OCI-LY1 (cell line): ENCODE data around the gene MRPL1.

Experiments used
- H2AFZ ChIP-seq: fragments of 200-600 bp; sonication (generic), shearing (Covaris generic); 2 replicates; pipeline ENCODE4 v1.6.0; 2014; ENCODE audit warnings: antibody characterized with exemption, mild to moderate bottlenecking, low read length
- H3F3A ChIP-seq: fragments of 200-600 bp; sonication (generic), shearing (Covaris generic); 2 replicates; pipeline ENCODE4 v1.6.0; 2014; ENCODE audit warnings: mild to moderate bottlenecking, antibody characterized with exemption, low read length, moderate library complexity; ENCODE audit not compliant: insufficient read depth
- H3K27ac ChIP-seq: fragments of 200-600 bp; sonication (generic); 2 replicates; pipeline ENCODE4 v1.5.1; 2014; ENCODE audit warnings: low read length, mixed run types, mild to moderate bottlenecking, low read depth; ENCODE audit not compliant: poor library complexity, severe bottlenecking
- H3K27me3 ChIP-seq: fragments of 200-600 bp; sonication (generic); 2 replicates; pipeline ENCODE4 v1.6.0; 2014; ENCODE audit warnings: antibody characterized with exemption, mild to moderate bottlenecking, low read length, moderate library complexity; ENCODE audit not compliant: insufficient read depth
- H3K36me3 ChIP-seq: fragments of 200-600 bp; sonication (generic); 2 replicates; pipeline ENCODE4 v1.6.1; 2014; ENCODE audit warnings: mild to moderate bottlenecking, antibody characterized with exemption, low read length, moderate library complexity, mixed read lengths; ENCODE audit not compliant: insufficient read depth
- H3K4me1 ChIP-seq: fragments of 200-600 bp; sonication (generic); 2 replicates; pipeline ENCODE4 v1.5.1; 2014; ENCODE audit warnings: mild to moderate bottlenecking, low read length, moderate library complexity; ENCODE audit not compliant: insufficient read depth, severe bottlenecking
- H3K4me2 ChIP-seq: fragments of 200-600 bp; sonication (generic), shearing (Covaris generic); 2 replicates; pipeline ENCODE4 v1.6.1; 2014; ENCODE audit warnings: low read length
- H3K4me3 ChIP-seq: fragments of 200-600 bp; sonication (generic); 2 replicates; pipeline ENCODE4 v1.5.1; 2014; ENCODE audit warnings: low read length, low read depth, mild to moderate bottlenecking, mixed read lengths; ENCODE audit not compliant: poor library complexity, severe bottlenecking
- H3K79me2 ChIP-seq: fragments of 200-600 bp; shearing (Covaris generic); 2 replicates; pipeline ENCODE4 v1.6.1; 2016; ENCODE audit warnings: mixed run types, low read length, mixed read lengths; ENCODE audit not compliant: insufficient read depth
- H3K9ac ChIP-seq: fragments of 200-600 bp; sonication (generic), shearing (Covaris generic); 2 replicates; pipeline ENCODE4 v1.6.1; 2014; ENCODE audit warnings: mild to moderate bottlenecking, low read length, mixed read lengths
- H3K9me2 ChIP-seq: fragments of 200-600 bp; sonication (generic), shearing (Covaris generic); 2 replicates; pipeline ENCODE4 v1.6.1; 2014; ENCODE audit warnings: low read depth, mild to moderate bottlenecking, low read length, mixed read lengths
- H3K9me3 ChIP-seq: fragments of 200-600 bp; shearing (Covaris generic); 2 replicates; pipeline ENCODE4 v1.6.1; 2014; ENCODE audit warnings: low read length, mixed read lengths
- H4K20me1 ChIP-seq: fragments of 200-600 bp; sonication (generic), shearing (Covaris generic); 2 replicates; pipeline ENCODE4 v1.6.0; 2016; ENCODE audit warnings: mild to moderate bottlenecking, low read length; ENCODE audit not compliant: insufficient read depth
- EZH2 ChIP-seq: fragments of 200-600 bp; sonication (generic), shearing (Covaris generic); IDR thresholded peaks from 2 replicates; pipeline ENCODE4 v1.8.0; 2017; ENCODE audit warnings: borderline replicate concordance, mixed run types, mild to moderate bottlenecking, antibody characterized with exemption, low read length, moderate library complexity, mixed read lengths
- TF ChIP-seq, protein P1 (sequence below): fragments of 200-600 bp; sonication (generic), shearing (Covaris generic); IDR thresholded peaks from 2 replicates; pipeline ENCODE4 v1.5.1; 2017; ENCODE audit warnings: mild to moderate bottlenecking, antibody characterized with exemption, low read length, moderate library complexity, mixed read lengths

The MRPL1 gene

DNA sequence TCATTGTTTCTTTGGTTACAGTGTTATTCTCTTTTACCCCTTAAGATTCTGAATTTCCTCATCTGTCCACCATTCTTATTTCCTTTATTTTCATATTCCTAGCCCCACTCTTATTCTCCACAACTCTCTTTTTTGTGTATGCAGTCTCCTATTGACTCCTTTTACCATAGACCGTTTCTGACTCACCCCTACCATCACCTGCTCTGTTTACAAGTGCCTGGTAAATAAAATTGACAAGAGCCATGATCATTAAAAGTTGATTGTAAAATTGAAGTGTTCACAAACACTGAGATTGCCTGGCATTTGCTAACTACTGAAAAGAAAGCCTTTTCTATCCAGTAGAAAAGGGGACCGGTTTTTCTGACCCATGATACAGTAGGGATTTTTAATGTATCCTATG is 54.4 kb downstream of the MRPL1 start:
- TF ChIP-seq, protein P1, sequence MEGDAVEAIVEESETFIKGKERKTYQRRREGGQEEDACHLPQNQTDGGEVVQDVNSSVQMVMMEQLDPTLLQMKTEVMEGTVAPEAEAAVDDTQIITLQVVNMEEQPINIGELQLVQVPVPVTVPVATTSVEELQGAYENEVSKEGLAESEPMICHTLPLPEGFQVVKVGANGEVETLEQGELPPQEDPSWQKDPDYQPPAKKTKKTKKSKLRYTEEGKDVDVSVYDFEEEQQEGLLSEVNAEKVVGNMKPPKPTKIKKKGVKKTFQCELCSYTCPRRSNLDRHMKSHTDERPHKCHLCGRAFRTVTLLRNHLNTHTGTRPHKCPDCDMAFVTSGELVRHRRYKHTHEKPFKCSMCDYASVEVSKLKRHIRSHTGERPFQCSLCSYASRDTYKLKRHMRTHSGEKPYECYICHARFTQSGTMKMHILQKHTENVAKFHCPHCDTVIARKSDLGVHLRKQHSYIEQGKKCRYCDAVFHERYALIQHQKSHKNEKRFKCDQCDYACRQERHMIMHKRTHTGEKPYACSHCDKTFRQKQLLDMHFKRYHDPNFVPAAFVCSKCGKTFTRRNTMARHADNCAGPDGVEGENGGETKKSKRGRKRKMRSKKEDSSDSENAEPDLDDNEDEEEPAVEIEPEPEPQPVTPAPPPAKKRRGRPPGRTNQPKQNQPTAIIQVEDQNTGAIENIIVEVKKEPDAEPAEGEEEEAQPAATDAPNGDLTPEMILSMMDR = no peak
- no peak for TF ChIP-seq EZH2
- Histone ChIP-seq H3K9me2 (no peaks in the 10 kb centered on the region), H3K27ac (peak overlapping the region; percentile 68), H4K20me1 (no peaks in the 10 kb centered on the region), H3K79me2 (no peaks in the 10 kb centered on the region), H3K4me1 (peaks cover 58% of the 10 kb centered on the region), H3F3A (no peaks in the 10 kb centered on the region), H2AFZ (no peak overlapping the region), H3K4me2 (peak overlapping the region; percentile 37), H3K27me3 (no peaks in the 10 kb centered on the region), H3K4me3 (no peak overlapping the region), H3K36me3 (peaks cover 11% of the 10 kb centered on the region), H3K9me3 (no peaks in the 10 kb centered on the region), H3K9ac (no peak overlapping the region)

DNA sequence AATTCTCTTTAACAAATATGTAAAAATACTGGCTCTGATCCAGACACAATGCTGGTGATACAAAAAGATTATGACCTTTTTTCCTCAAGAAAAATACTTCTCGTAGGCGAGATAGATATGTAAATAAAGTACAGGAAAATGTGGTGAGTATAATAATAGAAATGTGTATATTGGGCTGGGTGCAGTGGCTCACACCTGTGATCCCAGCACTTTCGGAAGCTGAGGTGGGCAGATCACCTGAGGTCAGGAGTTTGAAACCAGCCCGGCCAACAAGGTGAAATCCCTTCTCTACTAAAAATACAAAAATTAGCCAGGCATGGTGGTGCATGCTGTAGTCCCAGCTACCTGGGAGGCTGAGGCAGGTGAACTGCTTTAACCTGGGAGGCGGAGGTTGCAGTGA is 55.0 kb downstream of the MRPL1 start:
- TF ChIP-seq EZH2 = no peak
- TF ChIP-seq, protein P1 = no peak
- H3K4me3 ChIP-seq = no peak overlapping the region
- H3K9me3 ChIP-seq = no peaks in the 10 kb centered on the region
- peaks cover 6% of the 10 kb centered on the region for H3K36me3 ChIP-seq
- H3K27me3 ChIP-seq = no peaks in the 10 kb centered on the region
- H3K27ac ChIP-seq = peak overlapping the region; percentile 68
- H3K4me2 ChIP-seq = peak overlapping the region; percentile 37
- no peaks in the 10 kb centered on the region for H3K9me2 ChIP-seq
- H3K79me2 ChIP-seq = no peaks in the 10 kb centered on the region
- no peak overlapping the region for H2AFZ ChIP-seq
- H3K9ac ChIP-seq = no peak overlapping the region
- no peaks in the 10 kb centered on the region for H4K20me1 ChIP-seq
- no peaks in the 10 kb centered on the region for H3F3A ChIP-seq
- H3K4me1 ChIP-seq = peaks cover 58% of the 10 kb centered on the region

DNA sequence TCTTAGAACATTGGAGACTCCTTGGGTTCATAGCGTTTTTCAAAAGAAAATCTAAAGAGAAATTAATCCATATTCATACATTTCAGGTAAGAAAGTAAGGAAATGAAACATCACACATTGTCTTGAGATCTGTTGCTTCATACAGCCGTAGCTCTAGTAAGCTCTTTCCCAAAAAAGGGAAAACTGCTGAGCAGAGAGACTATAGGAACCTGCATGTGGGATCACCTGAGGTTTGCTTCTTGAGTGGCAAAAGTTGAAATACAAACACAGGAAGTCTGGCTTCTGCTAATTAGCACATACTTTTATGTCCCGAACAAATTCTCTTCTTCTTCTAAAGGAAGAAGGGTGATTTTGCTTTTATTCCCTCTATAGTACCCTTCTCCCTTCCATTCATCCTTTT is 57.7 kb downstream of the MRPL1 start:
- Histone ChIP-seq H4K20me1 (no peaks in the 10 kb centered on the region), H3K79me2 (no peaks in the 10 kb centered on the region), H3K9me2 (no peaks in the 10 kb centered on the region), H3K4me3 (no peak overlapping the region), H2AFZ (no peak overlapping the region), H3K4me2 (no peak overlapping the region), H3K9ac (no peak overlapping the region), H3K9me3 (no peaks in the 10 kb centered on the region), H3K27ac (peak overlapping the region; percentile 20), H3K36me3 (peaks cover 6% of the 10 kb centered on the region), H3K4me1 (peaks cover 58% of the 10 kb centered on the region), H3K27me3 (no peaks in the 10 kb centered on the region), H3F3A (no peaks in the 10 kb centered on the region)
- TF ChIP-seq EZH2 = no peak
- TF ChIP-seq, protein P1 = no peak
